A549 (cell line): ENCODE data around the gene HDAC7.

Experiments used
- CTCF ChIP-seq: fragments of >200 bp; sonication (Bioruptor Twin); formaldehyde crosslinking; IDR thresholded peaks from 3 replicates; pipeline ENCODE4 v1.5.1; 2016
- ELK1 ChIP-seq: fragments of 150-350 bp; IDR thresholded peaks from 2 replicates; pipeline ENCODE4 v1.6.1; 2014; ENCODE audit warnings: low read depth, mild to moderate bottlenecking, low read length
- FOXS1 ChIP-seq: fragments of 250-450 bp; sonication (Bioruptor Pico); IDR thresholded peaks from 2 replicates; pipeline ENCODE4 v1.5.0; 2020; ENCODE audit warnings: mild to moderate bottlenecking, moderate library complexity
- MAX ChIP-seq: IDR thresholded peaks from 2 replicates; pipeline ENCODE4 v1.6.1; 2012
- POLR2A ChIP-seq: IDR thresholded peaks from 2 replicates; pipeline ENCODE4 v1.6.1; 2012; ENCODE audit warnings: mild to moderate bottlenecking, low read length

- no peak for TF ChIP-seq ELK1
- no peak for TF ChIP-seq FOXS1 (CRISPR knock-in tag)
- no peak for TF ChIP-seq POLR2A
- no peak for TF ChIP-seq CTCF
- no peak for TF ChIP-seq MAX
These were observed 36.5 kb downstream of the HDAC7 start for GRCh38 chr12:47783024-47783755.
